Transverse colon (tissue), 3 donors: ENCODE measurements around the gene TWSG1.

Source experiments
- CTCF ChIP-seq, 5 experiments: fragments of 200-600 bp in 3 of 5; fragments of 450-650 bp in 2 of 5; sonication (generic) in 3 of 5; IDR thresholded peaks; 1 replicate in 2 of 5; 2 replicates in 3 of 5; pipeline ENCODE4 v1.5.1; 2016 to 2017; ENCODE audit warnings: antibody characterized with exemption in 5 of 5, inconsistent platforms in 3 of 5, mild to moderate bottlenecking in 2 of 5, moderate library complexity in 1 of 5
- POLR2A ChIP-seq: fragments of 450-650 bp; IDR thresholded peaks from one replicate; pipeline ENCODE4 v1.6.1; 2016; ENCODE audit warnings: antibody characterized with exemption, mild to moderate bottlenecking, moderate library complexity

- TF ChIP-seq POLR2A = no peak
- TF ChIP-seq CTCF (IDR thresholded peaks at IDR 0.05) = no peak
These were observed 10.7 kb upstream of the TWSG1 start for GRCh38 chr18:9323750-9324445.
